ENCODE measurements around the gene CCDC40.

The CCDC40 gene

DNA sequence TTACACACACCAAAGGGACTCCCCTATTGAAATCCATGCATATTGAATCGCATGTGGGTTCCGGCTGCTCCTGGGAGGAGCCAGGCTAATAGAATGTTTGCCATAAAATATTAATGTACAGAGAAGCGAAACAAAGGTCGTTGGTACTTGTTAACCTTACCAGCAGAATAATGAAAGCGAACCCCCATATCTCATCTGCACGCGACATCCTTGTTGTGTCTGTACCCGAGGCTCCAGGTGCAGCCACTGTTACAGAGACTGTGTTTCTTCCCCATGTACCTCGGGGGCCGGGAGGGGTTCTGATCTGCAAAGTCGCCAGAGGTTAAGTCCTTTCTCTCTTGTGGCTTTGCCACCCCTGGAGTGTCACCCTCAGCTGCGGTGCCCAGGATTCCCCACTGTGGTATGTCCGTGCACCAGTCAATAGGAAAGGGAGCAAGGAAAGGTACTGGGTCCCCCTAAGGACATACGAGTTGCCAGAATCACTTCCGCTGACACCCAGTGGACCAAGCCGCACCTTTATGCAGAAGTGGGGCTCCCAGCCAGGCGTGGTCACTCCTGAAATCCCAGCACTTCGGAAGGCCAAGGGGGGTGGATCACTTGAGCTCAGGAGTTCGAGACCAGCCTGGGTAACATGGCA, 67.1 kb downstream of the CCDC40 start:
- DNase-seq (ENCODE audit: low spot score), result no peak

DNA sequence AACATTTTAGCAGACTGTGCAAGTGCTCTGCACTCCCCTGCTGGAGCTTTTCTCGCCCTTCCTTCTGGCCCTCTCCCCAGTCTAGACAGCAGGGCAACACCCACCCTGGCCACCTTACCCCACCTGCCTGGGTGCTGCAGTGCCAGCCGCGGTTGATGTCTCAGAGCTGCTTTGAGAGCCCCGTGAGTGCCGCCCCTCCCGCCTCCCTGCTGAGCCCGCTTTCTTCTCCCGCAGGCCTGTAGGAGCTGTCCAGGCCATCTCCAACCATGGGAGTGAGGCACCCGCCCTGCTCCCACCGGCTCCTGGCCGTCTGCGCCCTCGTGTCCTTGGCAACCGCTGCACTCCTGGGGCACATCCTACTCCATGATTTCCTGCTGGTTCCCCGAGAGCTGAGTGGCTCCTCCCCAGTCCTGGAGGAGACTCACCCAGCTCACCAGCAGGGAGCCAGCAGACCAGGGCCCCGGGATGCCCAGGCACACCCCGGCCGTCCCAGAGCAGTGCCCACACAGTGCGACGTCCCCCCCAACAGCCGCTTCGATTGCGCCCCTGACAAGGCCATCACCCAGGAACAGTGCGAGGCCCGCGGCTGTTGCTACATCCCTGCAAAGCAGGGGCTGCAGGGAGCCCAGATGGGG, 68.0 kb downstream of the CCDC40 start:
- DNase-seq (ENCODE audit: low spot score), result no peak

DNA sequence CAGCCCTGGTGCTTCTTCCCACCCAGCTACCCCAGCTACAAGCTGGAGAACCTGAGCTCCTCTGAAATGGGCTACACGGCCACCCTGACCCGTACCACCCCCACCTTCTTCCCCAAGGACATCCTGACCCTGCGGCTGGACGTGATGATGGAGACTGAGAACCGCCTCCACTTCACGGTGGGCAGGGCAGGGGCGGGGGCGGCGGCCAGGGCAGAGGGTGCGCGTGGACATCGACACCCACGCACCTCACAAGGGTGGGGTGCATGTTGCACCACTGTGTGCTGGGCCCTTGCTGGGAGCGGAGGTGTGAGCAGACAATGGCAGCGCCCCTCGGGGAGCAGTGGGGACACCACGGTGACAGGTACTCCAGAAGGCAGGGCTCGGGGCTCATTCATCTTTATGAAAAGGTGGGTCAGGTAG, 68.5 kb downstream of the CCDC40 start:
- DNase-seq (ENCODE audit: low spot score), result no peak

DNA sequence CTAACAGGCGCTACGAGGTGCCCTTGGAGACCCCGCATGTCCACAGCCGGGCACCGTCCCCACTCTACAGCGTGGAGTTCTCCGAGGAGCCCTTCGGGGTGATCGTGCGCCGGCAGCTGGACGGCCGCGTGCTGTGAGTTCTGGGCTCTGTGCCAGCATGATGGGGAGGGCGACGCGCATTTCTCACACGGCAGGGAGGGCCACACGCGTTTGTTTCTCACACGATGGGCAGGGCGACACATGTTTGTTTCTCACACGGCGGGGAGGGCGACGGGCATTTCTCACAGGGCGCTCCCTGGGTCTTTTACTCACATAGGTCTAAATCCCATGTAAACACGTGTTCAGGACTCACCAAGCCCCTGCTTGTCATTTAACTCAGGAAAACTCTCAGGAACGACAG, 69.3 kb downstream of the CCDC40 start:
- DNase-seq (ENCODE audit: low spot score), result no peak

DNA sequence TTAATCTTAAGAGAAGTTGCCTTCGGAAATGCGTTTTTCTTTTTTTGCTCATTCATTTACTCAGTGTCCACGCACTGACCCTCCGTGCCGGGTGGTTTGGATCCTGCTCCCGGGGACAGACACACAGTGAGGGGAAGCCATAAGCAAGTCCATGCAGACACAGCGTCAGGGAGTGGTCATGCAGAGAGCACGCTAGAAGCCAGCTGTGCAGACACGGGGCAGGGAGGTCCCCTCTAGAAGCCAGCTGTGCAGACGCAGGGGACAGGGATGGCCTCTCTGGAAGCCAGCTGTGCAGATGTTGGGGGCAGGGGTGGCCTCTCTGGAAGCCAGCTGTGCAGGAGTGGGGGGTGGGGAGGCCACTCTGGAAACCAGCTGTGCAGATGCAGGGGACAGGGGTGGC, 69.7 kb downstream of the CCDC40 start:
- no peak for DNase-seq (ENCODE audit: low spot score)

DNA sequence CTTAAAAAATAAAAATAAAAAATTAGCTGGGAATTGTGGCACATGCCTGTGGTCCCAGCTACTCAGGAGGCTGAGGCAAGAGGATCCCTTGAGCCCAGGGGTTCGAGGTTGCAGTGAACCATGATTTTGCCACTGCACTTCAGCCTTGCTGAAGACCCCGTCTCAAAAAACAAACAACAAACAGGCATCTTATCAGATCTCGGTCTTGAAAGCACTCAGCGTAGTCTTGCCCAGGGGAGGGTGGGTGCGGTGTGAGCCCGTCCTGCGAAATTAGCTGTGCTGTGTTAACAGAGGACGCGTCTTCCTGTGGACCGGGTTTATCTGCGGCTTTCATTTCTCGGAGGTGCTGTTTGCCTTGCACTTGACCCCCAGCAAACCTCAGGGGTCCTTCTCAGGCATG, 70.3 kb downstream of the CCDC40 start:
- DNase-seq (ENCODE audit: low spot score), result no peak

DNA sequence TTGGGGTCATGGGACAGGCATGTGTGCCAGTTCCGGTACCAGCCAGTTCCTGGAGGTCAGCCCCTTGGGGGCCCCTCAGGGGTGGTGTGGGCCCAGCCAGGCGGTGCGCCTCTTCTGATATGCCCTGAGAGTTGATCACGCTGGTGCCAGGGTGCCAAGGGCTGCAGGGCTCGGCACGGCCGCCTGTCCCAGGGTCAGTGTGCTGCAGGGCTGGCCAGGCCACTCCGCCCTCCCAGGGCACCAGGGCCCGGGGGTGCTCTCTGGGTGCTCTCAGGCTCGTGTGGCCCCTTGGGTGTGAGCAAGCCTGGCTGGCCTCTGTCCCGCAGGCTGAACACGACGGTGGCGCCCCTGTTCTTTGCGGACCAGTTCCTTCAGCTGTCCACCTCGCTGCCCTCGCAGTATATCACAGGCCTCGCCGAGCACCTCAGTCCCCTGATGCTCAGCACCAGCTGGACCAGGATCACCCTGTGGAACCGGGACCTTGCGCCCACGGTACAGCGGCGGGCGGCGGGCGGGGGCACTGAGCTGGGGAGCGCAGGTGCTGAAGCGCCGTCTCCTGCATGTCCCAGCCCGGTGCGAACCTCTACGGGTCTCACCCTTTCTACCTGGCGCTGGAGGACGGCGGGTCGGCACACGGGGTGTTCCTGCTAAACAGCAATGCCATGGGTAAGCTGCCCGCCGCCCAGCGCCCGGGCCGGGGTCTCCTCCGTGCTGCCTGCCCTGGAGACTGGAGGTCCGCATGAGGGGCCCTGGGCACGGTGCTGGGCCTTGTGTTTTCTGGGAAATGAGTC, 71.0 kb downstream of the CCDC40 start:
- no peak for DNase-seq (ENCODE audit: low spot score)

DNA sequence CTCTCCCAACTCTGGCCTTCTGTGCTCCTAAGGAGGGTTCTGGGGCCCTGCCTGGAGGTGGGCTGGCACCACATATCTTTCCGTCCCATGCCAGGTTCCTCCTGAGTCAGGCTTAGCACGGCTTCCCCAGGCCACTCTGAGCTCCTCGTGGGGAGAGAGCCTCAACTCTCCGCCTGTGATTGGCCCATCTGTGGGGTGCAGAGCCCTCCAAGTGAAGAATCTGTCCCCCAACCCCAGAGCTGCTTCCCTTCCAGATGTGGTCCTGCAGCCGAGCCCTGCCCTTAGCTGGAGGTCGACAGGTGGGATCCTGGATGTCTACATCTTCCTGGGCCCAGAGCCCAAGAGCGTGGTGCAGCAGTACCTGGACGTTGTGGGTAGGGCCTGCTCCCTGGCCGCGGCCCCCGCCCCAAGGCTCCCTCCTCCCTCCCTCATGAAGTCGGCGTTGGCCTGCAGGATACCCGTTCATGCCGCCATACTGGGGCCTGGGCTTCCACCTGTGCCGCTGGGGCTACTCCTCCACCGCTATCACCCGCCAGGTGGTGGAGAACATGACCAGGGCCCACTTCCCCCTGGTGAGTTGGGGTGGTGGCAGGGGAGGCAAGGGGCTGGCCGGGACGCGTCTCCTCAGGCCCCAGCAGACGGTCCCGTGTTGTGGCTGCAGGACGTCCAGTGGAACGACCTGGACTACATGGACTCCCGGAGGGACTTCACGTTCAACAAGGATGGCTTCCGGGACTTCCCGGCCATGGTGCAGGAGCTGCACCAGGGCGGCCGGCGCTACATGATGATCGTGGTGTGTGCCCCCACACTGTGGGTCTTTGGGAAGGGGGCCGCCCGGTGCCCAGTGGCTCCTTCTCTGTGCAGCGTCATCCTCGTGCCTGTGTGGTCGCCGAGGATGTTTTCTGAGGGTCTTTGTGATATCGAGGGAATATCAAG, 71.9 kb downstream of the CCDC40 start:
- DNase-seq (ENCODE audit: low spot score), result no peak

DNA sequence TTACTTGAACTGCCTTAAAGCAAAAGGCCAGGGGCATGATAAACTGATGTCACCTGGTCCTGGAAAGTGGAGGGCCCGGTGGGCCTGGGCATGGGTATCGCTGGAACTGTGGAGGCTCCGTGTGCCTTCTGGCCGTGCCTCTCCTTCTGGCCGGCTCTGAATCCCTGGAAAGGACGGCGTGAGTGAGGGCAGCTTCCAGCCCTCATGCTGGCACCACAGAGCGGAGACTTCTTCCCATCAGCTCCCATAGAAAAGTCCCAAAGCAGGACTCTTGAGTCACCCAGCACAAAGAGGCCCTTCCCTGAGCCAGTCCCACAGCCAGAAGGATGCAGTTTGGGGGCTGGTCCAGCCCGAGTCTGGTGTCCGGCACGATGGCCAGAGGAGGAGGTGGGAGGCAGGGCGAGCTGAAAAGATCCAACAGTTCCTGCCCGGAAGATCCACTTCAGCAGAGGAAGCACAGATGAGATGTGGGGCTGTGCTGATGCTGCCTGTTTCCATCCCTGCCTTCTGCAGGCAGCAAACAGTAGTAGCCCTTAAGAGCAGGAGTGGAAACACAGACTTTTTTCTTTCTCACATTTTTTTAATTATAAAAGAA, 72.7 kb downstream of the CCDC40 start:
- DNase-seq (ENCODE audit: low spot score), result no peak

DNA sequence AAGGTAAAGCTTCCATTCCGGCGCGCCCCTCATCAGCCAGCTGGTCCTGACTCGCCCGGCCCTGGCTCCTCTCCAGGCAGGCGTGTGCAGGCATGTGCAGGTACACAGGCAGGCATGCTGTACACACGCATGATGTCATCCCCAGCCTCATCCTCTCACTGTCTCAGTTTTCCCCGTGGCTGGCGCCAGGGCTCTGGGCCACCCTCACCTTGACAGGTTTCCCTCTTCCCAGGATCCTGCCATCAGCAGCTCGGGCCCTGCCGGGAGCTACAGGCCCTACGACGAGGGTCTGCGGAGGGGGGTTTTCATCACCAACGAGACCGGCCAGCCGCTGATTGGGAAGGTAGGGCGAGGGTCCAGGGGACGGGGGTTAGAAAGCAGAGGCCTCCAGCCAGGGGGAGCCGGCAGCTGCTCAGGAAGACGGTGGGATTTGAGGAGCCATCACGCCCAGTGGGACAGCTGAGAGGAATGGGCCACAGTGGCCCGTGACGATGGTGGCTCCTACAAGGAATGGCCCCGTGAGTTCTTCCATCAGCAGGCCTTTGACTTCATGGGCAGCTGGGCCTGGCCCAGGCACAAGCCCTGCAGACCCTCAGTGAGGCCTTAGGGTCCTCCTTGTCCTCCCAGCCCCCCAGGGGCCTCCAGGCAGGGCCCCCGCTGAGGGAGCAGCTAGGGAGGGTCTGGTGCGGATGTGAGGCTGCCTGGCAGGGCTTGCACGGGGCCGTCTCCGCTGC, 73.4 kb downstream of the CCDC40 start:
- DNase-seq (ENCODE audit: low spot score), result no peak

DNA sequence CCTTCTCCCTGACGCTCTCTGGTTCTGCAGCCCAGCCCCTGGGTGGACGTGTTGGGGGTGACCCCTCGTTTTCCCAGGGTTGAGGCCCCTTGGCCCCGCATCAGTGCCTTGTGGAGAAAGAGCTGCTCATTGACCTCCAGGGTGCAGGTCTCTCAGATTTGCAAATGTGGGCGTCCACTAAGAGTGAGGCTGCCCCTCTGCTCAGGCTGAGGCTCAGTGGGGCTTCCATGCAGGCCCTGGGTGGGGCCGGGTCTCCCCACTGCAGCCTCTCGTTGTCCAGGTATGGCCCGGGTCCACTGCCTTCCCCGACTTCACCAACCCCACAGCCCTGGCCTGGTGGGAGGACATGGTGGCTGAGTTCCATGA, 74.0 kb downstream of the CCDC40 start:
- no peak for DNase-seq (ENCODE audit: low spot score)

DNA sequence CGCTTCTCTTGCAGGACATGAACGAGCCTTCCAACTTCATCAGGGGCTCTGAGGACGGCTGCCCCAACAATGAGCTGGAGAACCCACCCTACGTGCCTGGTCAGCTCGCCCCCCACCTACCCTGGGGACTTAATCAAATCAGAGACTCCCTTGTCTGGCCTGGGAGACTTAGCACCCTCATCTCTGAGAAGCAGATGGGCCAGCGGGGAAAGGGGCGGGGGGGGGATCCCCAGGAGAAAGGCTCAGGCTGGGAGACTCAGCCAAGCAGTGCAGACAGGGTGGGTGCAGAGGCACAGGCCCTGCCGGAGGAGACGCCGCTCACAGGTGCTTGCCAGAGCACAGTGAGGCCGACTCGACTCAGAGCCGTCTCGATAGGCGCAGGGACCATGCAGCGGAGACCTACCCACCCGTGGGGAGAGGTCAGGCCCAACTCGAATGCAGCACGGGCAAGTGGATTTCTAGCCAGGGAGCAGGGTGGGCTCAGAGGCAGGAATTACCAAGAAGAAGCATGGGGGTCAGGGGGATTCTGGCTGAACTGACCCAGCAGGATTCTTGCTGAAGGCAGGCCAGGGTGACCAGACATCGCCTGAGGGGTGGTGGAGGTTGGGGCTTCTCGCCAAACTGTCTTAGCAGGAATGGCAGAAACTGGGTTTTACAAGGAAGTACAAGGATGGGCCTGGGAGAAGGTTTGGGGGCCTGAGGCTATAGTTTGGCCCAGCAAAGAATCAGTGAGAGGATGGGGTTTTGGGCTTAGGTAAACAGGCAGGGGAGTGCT, 74.7 kb downstream of the CCDC40 start:
- DNase-seq (ENCODE audit: low spot score), result no peak

DNA sequence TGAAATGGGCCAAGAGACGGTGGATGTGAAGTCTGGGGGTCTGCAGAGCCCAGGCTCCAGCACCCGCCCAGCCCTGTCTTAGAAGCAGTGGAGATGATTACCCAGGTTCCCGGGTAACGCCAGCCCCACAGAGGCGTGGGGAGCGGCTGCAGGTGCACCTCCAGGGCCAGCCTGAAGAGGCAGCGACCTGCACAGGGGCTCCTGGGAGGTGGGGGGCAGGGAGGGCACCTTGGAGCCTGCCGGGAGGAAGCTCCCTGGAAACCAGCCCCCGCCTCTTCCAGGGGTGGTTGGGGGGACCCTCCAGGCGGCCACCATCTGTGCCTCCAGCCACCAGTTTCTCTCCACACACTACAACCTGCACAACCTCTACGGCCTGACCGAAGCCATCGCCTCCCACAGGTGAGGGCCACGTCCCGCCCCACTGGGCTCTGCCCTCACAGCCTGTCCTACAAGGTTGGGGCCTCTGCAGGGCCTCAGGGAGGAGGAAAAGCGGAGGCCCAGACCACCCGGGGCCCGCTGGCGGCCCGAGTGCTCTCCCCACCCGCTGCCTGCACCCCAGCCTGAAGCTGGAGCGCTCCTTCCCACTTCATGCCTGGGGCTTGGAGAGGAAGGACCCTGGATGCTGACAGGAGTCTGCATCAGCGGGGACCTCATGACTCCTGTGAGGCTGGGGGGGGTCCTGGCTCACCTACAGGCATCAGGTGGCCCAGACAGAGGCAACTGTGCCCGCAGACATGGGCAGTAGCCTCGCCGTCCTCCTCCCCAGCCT, 75.4 kb downstream of the CCDC40 start:
- DNase-seq (ENCODE audit: low spot score), result no peak

DNA sequence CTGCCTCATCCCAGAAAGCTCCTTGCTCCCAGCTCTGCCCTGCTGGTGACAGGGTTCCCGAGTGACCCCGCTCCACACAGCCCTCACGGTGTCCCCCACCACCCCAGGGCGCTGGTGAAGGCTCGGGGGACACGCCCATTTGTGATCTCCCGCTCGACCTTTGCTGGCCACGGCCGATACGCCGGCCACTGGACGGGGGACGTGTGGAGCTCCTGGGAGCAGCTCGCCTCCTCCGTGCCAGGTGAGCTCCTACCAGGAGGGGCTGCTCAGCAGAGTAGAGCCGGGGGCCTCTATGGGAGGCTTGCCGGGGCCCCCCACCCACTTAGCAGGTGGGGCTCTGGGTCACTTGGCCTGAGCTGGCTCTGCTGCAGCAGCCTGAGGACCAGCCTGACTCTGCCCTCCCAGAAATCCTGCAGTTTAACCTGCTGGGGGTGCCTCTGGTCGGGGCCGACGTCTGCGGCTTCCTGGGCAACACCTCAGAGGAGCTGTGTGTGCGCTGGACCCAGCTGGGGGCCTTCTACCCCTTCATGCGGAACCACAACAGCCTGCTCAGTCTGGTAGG, 76.1 kb downstream of the CCDC40 start:
- no peak for DNase-seq (ENCODE audit: low spot score)

DNA sequence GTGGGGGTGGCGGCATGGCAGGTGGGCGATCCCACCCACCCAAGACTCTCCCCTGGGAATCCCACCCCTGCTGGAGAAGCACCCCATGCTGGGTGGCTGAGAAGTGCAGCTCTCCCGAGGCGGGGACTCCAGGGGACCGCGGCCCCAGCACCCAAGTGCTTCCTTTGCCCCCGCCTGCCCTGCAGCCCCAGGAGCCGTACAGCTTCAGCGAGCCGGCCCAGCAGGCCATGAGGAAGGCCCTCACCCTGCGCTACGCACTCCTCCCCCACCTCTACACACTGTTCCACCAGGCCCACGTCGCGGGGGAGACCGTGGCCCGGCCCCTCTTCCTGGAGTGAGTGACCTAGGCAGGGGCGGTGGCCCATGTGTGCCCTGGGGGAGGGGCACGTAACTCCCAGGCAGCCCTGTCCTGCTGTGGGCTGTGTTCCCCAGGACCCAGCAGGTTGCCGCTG, 76.6 kb downstream of the CCDC40 start:
- no peak for DNase-seq (ENCODE audit: low spot score)

DNA sequence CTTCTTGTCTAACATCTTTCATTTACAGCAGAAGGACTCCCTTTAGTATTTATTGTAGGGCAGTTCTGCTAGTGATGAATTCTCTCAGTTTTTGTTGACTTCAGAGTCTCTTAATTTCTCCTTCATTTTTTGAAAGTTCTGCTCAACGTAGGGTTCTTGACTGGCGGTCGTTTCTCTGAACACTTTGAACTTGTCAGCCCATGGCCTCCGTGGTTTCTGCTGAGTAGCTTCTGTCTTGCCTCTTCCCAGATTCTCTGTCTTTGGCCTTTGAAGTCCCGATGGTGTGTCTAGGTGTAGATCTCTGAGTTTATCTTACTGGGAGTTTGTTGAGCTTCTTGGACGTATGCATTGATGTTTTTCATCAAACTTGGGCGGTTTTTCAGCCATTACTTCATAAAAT, 78.3 kb downstream of the CCDC40 start:
- DNase-seq (ENCODE audit: low spot score), result no peak

DNA sequence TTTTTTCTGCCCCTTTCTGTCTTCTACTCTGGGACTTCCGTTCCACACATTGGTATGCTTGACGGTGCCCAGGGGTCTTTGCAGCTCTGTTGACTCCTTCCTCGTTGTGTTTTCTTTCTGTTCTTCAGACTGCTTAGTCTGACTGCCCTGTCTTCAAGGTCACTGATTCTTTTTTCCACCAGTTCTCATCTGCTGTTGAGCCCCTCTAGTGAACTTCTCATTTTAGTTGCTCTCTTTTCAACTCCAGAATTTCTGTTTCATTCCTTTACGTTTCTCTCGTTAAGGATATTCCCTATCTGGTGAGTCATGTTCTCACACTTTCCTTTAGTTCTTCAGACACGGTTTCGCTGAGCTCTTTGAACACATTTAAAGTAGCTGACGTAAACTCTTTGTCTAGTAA, 78.7 kb downstream of the CCDC40 start:
- no peak for DNase-seq (ENCODE audit: low spot score)

DNA sequence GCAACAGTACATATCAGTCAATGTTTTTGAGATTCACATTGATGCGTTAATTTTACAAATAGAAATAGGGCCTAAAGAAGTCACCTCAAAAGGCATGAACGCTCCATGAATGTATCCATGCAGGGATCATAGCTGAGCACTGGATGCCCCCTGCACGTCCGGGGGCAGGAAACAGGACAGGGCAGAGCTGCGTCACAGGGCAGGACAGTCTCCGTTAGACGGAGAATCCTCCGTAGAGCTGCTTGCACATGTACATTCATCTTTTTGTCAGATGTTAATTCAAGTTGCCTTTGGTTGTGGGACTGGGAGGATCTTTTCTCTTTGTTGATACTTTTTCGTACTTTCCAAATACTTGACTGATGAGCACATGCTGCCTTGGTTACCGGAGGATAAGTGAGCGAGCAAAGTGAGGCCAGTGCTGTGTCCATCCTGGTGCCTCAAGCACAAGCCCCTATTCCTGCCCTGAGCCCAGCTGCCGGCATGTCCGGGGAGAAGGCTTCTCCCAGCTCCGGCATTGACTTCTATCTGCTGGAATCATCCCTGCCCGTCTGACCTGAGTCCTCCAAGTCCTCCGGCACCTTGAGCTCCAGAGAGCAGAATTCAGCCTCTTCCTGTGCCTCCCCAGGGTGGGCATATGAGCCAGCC, 80.0 kb downstream of the CCDC40 start:
- DNase-seq (ENCODE audit: low spot score), result no peak

DNA sequence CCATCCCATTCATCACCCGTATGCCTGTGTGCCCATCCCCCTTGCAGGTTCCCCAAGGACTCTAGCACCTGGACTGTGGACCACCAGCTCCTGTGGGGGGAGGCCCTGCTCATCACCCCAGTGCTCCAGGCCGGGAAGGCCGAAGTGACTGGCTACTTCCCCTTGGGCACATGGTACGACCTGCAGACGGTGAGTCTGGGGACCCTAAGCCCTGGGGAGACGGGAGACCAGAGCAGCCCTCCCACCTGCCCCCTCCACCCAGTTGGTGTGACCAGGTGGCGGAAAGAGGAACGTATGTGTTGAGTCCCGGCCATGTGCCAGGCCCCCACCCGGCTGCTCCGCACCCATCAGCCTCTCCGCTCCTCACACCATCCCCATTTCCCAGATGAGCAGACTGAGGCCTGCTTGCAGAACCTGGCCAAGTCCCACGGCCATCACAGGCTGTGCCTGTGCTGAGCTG, 80.5 kb downstream of the CCDC40 start:
- DNase-seq (ENCODE audit: low spot score), result no peak
